A549 (cell line): Measurements from ENCODE around the gene GPR6. TPM values are rescaled to one million over a fixed set of nuclear protein-coding genes. Genes with fewer than 3 reads are reported as not detected.

Experiments
- ATAC-seq, 2 experiments: fragments of 200-7000 bp in 1 of 2; fragments of >200 bp in 1 of 2; cut with Nextera tagmentation in 1 of 2; cut with Tn5 transposase in 1 of 2; 3 replicates each; pipeline versions ENCODE4 v1.8.0 to v1.9.1; 2018 to 2020; ENCODE audit warnings: mild to moderate bottlenecking in 1 of 2, moderate library complexity in 1 of 2
- CTCF ChIA-PET: fragments of 300-600 bp; sonication (Branson Sonifier 250); formaldehyde crosslinking; extraction: SDS; loops from one replicate; lab custom pipeline; 2021; ENCODE audit warnings: antibody characterized with exemption, inconsistent platforms; lab: Yijun Ruan, JAX
- POLR2A ChIA-PET: fragments of 350-600 bp; formaldehyde crosslinking; extraction: SDS; loops from one replicate; lab custom pipeline; 2021; ENCODE audit warnings: antibody characterized with exemption, inconsistent platforms; lab: Yijun Ruan, JAX
- DNase-seq, 2 experiments: peaks; one replicate each; pipeline versions ENCODE4 v3.0.0 to v3.0.0-alpha.2; 2011 to 2016; ENCODE audit warnings: low read depth in 1 of 2, low spot score in 1 of 2
- FAIRE-seq: peaks from 2 replicates; lab custom pipeline; 2011; peaks lifted over from hg19 to GRCh38; lab: Jason Lieb, UNC
- H3K27ac ChIP-seq, 2 experiments: fragments of >200 bp; sonication (Bioruptor Twin); formaldehyde crosslinking; 3 replicates each; pipeline ENCODE4 v1.5.1; 2016 to 2017
- H3K4me1 ChIP-seq: fragments of >200 bp; sonication (Bioruptor Twin); formaldehyde crosslinking; 3 replicates; pipeline ENCODE4 v1.6.1; 2016
- H3K4me2 ChIP-seq: fragments of >200 bp; sonication (Bioruptor Twin); formaldehyde crosslinking; 3 replicates; pipeline ENCODE4 v1.6.1; 2016
- H3K4me3 ChIP-seq: fragments of >200 bp; sonication (Bioruptor Twin); formaldehyde crosslinking; 3 replicates; pipeline ENCODE4 v1.5.1; 2016
- H3K9me3 ChIP-seq: fragments of >200 bp; sonication (Bioruptor Twin); formaldehyde crosslinking; 3 replicates; pipeline ENCODE4 v1.6.1; 2016
- ATOH8 ChIP-seq: fragments of 250-450 bp; sonication (Bioruptor Pico); IDR thresholded peaks from 2 replicates; pipeline ENCODE4 v1.5.0; 2020; ENCODE audit warnings: low read depth, mild to moderate bottlenecking, moderate library complexity
- BCL3 ChIP-seq: fragments of >200 bp; sonication (Bioruptor Twin); formaldehyde crosslinking; IDR thresholded peaks from 3 replicates; pipeline ENCODE4 v1.6.1; 2016
- CBX8 ChIP-seq: fragments of 200-600 bp; sonication (generic); IDR thresholded peaks from 2 replicates; pipeline ENCODE4 v1.6.1; 2016
- CEBPB ChIP-seq, 2 experiments: fragments of >200 bp in 1 of 2; sonication (Bioruptor Twin) in 1 of 2; formaldehyde crosslinking in 1 of 2; IDR thresholded peaks; 2 replicates each; pipeline ENCODE4 v1.6.1; 2012 to 2016
- HES2 ChIP-seq: fragments of >200 bp; sonication (Bioruptor Twin); formaldehyde crosslinking; IDR thresholded peaks from 2 replicates; pipeline ENCODE4 v1.6.1; 2016
- HEYL ChIP-seq: fragments of 250-450 bp; sonication (Bioruptor Pico); IDR thresholded peaks from 2 replicates; pipeline ENCODE4 v1.8.0; 2021; ENCODE audit warnings: mild to moderate bottlenecking, moderate library complexity
- JUN ChIP-seq, 2 experiments: fragments of >200 bp; sonication (Bioruptor Twin); formaldehyde crosslinking; IDR thresholded peaks; 2 replicates in 1 of 2; 3 replicates in 1 of 2; pipeline ENCODE4 v1.6.1; 2016 to 2017
- JUNB ChIP-seq: fragments of >200 bp; sonication (Bioruptor Twin); formaldehyde crosslinking; IDR thresholded peaks from 2 replicates; pipeline ENCODE4 v1.6.1; 2016
- MAFK ChIP-seq: fragments of 450-650 bp; IDR thresholded peaks from 2 replicates; pipeline ENCODE4 v1.6.1; 2014; ENCODE audit not compliant: partially characterized antibody
- MAZ ChIP-seq: fragments of 150-350 bp; IDR thresholded peaks from 2 replicates; pipeline ENCODE4 v1.6.1; 2014; ENCODE audit warnings: antibody characterized with exemption, low read depth, low read length, borderline replicate concordance
- PHF8 ChIP-seq: fragments of 200-600 bp; sonication (generic); IDR thresholded peaks from 2 replicates; pipeline ENCODE4 v1.6.1; 2016; ENCODE audit warnings: low read depth, mild to moderate bottlenecking, antibody characterized with exemption, moderate library complexity, borderline replicate concordance
- POLR2A ChIP-seq: IDR thresholded peaks from 2 replicates; pipeline ENCODE4 v1.6.1; 2012; ENCODE audit warnings: mild to moderate bottlenecking, low read length
- RAD21 ChIP-seq, 2 experiments: fragments of >200 bp in 1 of 2; sonication (Bioruptor Twin) in 1 of 2; formaldehyde crosslinking in 1 of 2; IDR thresholded peaks in 1 of 2; conservative IDR thresholded peaks in 1 of 2; 2 replicates in 1 of 2; 3 replicates in 1 of 2; pipeline ENCODE4 v1.6.1; 2012 to 2018; ENCODE audit warnings: inconsistent platforms in 1 of 2
- RCOR1 ChIP-seq: fragments of 150-350 bp; IDR thresholded peaks from 2 replicates; pipeline ENCODE4 v1.6.1; 2014; ENCODE audit warnings: antibody characterized with exemption, low read length, low read depth
- SMC3 ChIP-seq: fragments of >200 bp; sonication (Bioruptor Twin); formaldehyde crosslinking; IDR thresholded peaks from 3 replicates; pipeline ENCODE4 v1.6.1; 2018; ENCODE audit warnings: inconsistent platforms
- SREBF2 ChIP-seq: fragments of 450-650 bp; IDR thresholded peaks from 2 replicates; pipeline ENCODE4 v1.6.1; 2014; ENCODE audit warnings: mild to moderate bottlenecking, moderate library complexity
- TFCP2L1 ChIP-seq: fragments of 250-450 bp; sonication (Bioruptor Pico); IDR thresholded peaks from 2 replicates; pipeline ENCODE4 v1.5.0; 2021; ENCODE audit warnings: mild to moderate bottlenecking
- ZC3H11A ChIP-seq: fragments of 450-650 bp; IDR thresholded peaks from 2 replicates; pipeline ENCODE4 v1.6.1; 2014; ENCODE audit warnings: antibody characterized with exemption, mild to moderate bottlenecking
- ZSCAN20 ChIP-seq: fragments of 250-450 bp; sonication (Bioruptor Pico); IDR thresholded peaks from 2 replicates; pipeline ENCODE4 v1.8.0; 2022; ENCODE audit warnings: mild to moderate bottlenecking, moderate library complexity
- WGBS: methylation state at CpG from one replicate; pipeline ENCODE4 v1.1.6; 2017; ENCODE audit errors: missing lambda C conversion rate; 5-methylcytosine and 5-hydroxymethylcytosine counted together
- polyA plus RNA-seq, 4 experiments: library from polyadenylated mRNA; depleted of rRNA in 3 of 4; stranded (reverse); fragments of >200 nt; fragmentation: RNase III in 1 of 4; extraction: RNeasy Plus Mini Kit Qiagen cat#74134 plus additional on column Dnase treatment in 1 of 4; gene quantifications; 2 replicates in 3 of 4; 3 replicates in 1 of 4; pipeline ENCODE4 v1.2.3, GENCODE V29; 2011 to 2017
- TF ChIP-seq, protein P1 (sequence below): IDR thresholded peaks from 2 replicates; pipeline ENCODE4 v1.6.1; 2012
- TF ChIP-seq, protein P2 (sequence below): IDR thresholded peaks from 2 replicates; pipeline ENCODE4 v1.6.1; 2012
- TF ChIP-seq, protein P3 (sequence below): fragments of 250-450 bp; sonication (Bioruptor Pico); IDR thresholded peaks from 2 replicates; pipeline ENCODE4 v1.5.0; 2021; ENCODE audit warnings: mild to moderate bottlenecking, moderate library complexity, borderline replicate concordance
- TF ChIP-seq, protein P4 (sequence below): fragments of 200-600 bp; sonication (generic); IDR thresholded peaks from 2 replicates; pipeline ENCODE4 v1.6.1; 2016; ENCODE audit warnings: antibody characterized with exemption, mild to moderate bottlenecking, moderate library complexity

GPR6 gene
- polyA plus RNA-seq, 2 of the 4 experiments (the other 2 are of a cell fraction): not detected

GRCh38 chr6:109945091-109945490 is 33.0 kb upstream of the GPR6 start:
- no peak for DNase-seq
- ChIA-PET CTCF (no interaction called here), POLR2A (no interaction called here)
- TF ChIP-seq, protein P1, sequence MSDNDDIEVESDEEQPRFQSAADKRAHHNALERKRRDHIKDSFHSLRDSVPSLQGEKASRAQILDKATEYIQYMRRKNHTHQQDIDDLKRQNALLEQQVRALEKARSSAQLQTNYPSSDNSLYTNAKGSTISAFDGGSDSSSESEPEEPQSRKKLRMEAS: no peak
- TF ChIP-seq SMC3 (no peak), BCL3 (no peak), PHF8 (no peak), MAZ (no peak), JUN (IDR thresholded peaks at IDR 0.05) (no peak), RCOR1 (no peak), ZSCAN20 (CRISPR knock-in tag) (no peak), CBX8 (no peak), HEYL (CRISPR knock-in tag) (no peak), JUNB (no peak)
- TF ChIP-seq, protein P2, sequence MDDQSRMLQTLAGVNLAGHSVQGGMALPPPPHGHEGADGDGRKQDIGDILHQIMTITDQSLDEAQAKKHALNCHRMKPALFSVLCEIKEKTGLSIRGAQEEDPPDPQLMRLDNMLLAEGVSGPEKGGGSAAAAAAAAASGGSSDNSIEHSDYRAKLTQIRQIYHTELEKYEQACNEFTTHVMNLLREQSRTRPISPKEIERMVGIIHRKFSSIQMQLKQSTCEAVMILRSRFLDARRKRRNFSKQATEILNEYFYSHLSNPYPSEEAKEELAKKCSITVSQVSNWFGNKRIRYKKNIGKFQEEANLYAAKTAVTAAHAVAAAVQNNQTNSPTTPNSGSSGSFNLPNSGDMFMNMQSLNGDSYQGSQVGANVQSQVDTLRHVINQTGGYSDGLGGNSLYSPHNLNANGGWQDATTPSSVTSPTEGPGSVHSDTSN: no peak
- no peaks in the 10 kb centered on the region for H3K4me1 ChIP-seq
- no peak overlapping the region for H3K4me3 ChIP-seq
- H3K4me2 ChIP-seq: no peak overlapping the region
- no peak overlapping the region for H3K27ac ChIP-seq
- no peaks in the 10 kb centered on the region for H3K9me3 ChIP-seq
- no peak for FAIRE-seq
- no peak for ATAC-seq

DNA sequence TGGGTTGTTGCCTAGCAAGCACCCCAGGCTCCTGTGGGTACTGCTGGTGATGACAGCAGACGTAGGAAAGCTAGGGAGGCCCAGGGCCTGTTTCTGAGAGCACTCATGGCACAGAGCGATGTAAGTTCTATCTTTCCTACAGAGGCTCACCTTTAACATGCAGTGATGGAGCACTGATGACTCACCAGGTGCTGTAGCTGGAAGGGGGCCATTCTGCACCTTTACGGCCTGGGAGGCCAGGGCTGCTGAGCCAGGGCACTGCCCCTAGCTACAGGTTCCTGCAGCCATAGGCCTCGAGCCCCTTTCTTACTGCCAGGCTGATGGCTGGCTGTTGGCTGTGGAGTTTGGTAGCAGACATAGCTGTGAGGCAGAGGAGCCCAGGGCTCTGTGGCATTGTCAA is 31.1 kb upstream of the GPR6 start:
- no peak for ATAC-seq
- H3K4me2 ChIP-seq: no peak overlapping the region

GRCh38 chr6:109949281-109950065 is 28.6 kb upstream of the GPR6 start:
- Histone ChIP-seq H3K4me2 (no peak overlapping the region), H3K27ac (no peak overlapping the region), H3K4me3 (no peak overlapping the region), H3K9me3 (no peaks in the 10 kb centered on the region), H3K4me1 (no peaks in the 10 kb centered on the region)
- CTCF ChIA-PET: interaction anchor here (0.9 kb wide), 1 partner anchor 90 kb away, joined by 4 read pairs; no protein-coding TSS in a partner anchor
- DNase-seq (no peak), ATAC-seq (no peak), FAIRE-seq (no peak)
- POLR2A ChIA-PET: no interaction called here
- 30% methylated on average over 18 of the region's 19 CpGs for WGBS
- TF ChIP-seq, protein P3, sequence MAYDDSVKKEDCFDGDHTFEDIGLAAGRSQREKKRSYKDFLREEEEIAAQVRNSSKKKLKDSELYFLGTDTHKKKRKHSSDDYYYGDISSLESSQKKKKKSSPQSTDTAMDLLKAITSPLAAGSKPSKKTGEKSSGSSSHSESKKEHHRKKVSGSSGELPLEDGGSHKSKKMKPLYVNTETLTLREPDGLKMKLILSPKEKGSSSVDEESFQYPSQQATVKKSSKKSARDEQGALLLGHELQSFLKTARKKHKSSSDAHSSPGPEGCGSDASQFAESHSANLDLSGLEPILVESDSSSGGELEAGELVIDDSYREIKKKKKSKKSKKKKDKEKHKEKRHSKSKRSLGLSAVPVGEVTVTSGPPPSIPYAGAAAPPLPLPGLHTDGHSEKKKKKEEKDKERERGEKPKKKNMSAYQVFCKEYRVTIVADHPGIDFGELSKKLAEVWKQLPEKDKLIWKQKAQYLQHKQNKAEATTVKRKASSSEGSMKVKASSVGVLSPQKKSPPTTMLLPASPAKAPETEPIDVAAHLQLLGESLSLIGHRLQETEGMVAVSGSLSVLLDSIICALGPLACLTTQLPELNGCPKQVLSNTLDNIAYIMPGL (CRISPR knock-in tag): no peak
- TF ChIP-seq MAZ (no peak), ZC3H11A (no peak), JUN (IDR thresholded peaks at IDR 0.05) (no peak), RAD21 (conservative IDR thresholded peaks at IDR 0.05 in 1 of 2, IDR thresholded peaks at IDR 0.05 in 1 of 2) (no peak), ATOH8 (CRISPR knock-in tag) (no peak), TFCP2L1 (CRISPR knock-in tag) (no peak), JUNB (no peak), ZSCAN20 (CRISPR knock-in tag) (no peak)
- TF ChIP-seq, protein P4, sequence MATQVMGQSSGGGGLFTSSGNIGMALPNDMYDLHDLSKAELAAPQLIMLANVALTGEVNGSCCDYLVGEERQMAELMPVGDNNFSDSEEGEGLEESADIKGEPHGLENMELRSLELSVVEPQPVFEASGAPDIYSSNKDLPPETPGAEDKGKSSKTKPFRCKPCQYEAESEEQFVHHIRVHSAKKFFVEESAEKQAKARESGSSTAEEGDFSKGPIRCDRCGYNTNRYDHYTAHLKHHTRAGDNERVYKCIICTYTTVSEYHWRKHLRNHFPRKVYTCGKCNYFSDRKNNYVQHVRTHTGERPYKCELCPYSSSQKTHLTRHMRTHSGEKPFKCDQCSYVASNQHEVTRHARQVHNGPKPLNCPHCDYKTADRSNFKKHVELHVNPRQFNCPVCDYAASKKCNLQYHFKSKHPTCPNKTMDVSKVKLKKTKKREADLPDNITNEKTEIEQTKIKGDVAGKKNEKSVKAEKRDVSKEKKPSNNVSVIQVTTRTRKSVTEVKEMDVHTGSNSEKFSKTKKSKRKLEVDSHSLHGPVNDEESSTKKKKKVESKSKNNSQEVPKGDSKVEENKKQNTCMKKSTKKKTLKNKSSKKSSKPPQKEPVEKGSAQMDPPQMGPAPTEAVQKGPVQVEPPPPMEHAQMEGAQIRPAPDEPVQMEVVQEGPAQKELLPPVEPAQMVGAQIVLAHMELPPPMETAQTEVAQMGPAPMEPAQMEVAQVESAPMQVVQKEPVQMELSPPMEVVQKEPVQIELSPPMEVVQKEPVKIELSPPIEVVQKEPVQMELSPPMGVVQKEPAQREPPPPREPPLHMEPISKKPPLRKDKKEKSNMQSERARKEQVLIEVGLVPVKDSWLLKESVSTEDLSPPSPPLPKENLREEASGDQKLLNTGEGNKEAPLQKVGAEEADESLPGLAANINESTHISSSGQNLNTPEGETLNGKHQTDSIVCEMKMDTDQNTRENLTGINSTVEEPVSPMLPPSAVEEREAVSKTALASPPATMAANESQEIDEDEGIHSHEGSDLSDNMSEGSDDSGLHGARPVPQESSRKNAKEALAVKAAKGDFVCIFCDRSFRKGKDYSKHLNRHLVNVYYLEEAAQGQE: no peak

More for the DNA sequence above, 31.1 kb upstream of the GPR6 start:
- ChIA-PET POLR2A (no interaction called here), CTCF (no interaction called here)
- 40% methylated on average over 1 of the region's 4 CpGs for WGBS
- Histone ChIP-seq H3K4me1 (no peaks in the 10 kb centered on the region), H3K9me3 (no peaks in the 10 kb centered on the region), H3K27ac (no peak overlapping the region), H3K4me3 (no peak overlapping the region)
- DNase-seq (no peak), FAIRE-seq (no peak)
- TF ChIP-seq CEBPB (IDR thresholded peaks at IDR 0.05) (no peak), MAFK (no peak), SREBF2 (no peak), HES2 (no peak), MAZ (no peak), POLR2A (no peak), RAD21 (conservative IDR thresholded peaks at IDR 0.05 in 1 of 2, IDR thresholded peaks at IDR 0.05 in 1 of 2) (no peak)
- TF ChIP-seq, protein P1: no peak
